GM15510 (cell line): ENCODE measurements around the gene ARHGAP45.

Experiments
- POLR2A ChIP-seq: IDR thresholded peaks from 3 replicates; pipeline ENCODE4 v1.6.1; 2011; ENCODE audit warnings: borderline replicate concordance; ENCODE audit not compliant: insufficient read length; ENCODE audit errors: extremely low read depth

ARHGAP45 gene

GRCh38 chr19:1057176-1057855, 9.7 kb upstream of the ARHGAP45 start:
- TF ChIP-seq POLR2A, result no peak

- no peak for TF ChIP-seq POLR2A
Measured at GRCh38 chr19:1058112-1058511, 8.9 kb upstream of the ARHGAP45 start.

DNA sequence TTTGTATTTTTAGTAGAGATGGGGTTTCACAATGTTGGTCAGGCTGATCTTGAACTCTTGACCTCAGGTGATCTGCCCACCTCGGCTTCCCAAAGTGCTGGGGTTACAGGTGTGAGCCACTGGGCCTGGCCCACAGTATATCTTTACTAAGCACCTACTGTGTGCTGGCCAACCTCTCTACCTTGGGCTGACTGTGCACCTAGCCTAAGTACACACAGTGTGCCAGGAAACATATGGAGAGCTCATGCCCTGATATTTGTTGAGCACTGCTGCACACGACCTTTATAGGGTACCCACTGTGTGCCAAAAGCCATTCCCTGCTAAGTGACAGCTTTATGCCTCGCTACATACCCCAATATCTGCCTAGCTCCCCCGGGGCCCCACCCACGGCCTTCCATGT, 6.3 kb upstream of the ARHGAP45 start:
- no peak for TF ChIP-seq POLR2A

DNA sequence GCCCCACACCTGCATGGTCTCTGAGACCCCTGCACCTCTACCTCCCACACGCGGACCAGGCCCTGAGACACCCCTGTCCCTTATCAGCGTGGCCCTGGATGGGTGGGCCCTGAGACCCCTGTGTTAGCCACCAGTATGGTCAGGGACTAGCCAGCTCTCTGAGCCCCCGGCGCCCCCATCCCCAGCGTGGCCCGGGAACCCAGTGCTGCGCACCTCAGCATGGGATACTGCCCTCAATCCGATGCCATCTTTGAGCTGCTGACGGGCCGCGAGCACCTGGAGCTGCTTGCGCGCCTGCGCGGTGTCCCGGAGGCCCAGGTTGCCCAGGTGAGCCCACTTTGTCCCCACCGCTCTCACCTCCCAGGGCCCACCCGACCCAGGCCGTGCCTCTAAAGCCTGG, 5.0 kb upstream of the ARHGAP45 start:
- no peak for TF ChIP-seq POLR2A

DNA sequence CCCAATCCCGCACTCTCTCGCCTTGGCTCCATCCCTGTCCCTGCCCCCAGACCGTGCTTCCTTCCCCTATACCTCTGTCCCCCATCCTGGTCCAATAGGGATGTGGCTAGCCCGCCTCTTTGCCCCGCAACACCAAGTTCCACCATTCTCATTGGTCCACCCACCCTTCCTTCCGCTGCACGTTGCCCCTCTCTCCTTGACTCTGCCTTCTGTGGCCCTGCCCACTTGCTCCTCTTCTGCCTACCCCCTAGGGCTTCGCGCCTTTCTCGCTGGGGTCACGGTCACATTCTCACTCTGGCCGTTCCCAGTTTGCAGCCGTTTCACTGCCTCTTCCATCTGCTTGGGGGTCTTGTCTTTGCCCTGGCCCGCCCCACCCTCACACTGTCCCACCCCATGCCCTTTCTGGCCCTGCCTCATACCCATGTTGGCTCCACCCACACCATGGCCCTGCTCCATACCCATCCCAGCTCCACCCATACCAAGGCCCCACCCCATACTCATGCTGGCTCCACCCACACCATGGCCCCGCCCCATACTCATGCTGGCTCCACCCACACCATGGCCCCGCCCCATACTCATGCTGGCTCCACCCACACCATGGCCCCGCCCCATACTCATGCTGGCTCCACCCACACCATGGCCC, 4.5 kb upstream of the ARHGAP45 start:
- TF ChIP-seq POLR2A, result no peak

- TF ChIP-seq POLR2A, result no peak
Measured at GRCh38 chr19:1063030-1063908, 3.7 kb upstream of the ARHGAP45 start.

DNA sequence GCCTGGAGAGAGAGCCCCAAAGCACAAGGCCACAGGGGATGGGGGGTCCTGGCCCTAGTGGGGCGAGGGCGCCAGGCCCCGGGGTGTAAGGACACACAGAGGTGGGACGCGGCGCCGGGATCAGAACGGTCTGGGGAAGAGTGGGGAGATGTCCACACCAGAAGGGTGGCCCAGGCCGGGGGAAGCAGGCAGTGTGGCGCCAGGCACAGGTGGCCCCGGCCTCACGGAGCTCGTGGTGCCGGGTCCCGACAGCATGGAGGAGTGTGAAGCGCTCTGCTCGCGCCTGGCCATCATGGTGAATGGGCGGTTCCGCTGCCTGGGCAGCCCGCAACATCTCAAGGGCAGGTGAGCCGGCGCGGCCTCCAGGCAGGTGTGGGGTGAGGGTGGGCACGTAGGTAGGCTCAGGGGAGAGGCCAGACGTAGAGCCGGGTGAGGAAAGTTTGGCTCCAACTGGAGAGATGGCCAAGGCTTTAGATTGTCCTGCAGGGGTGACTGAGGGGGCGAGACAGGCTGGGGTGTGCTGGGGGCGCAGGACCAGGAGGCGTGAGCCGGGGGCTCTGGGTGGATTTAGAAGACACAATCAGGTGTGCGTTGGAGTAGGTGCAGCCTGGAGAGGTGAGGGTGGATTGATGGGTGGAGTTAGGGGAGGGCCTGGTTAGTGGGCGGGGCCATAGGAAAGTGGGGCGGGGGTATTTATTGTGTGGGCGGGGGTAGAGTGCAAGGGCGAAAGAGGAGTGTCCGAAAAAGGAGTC, 2.9 kb upstream of the ARHGAP45 start:
- no peak for TF ChIP-seq POLR2A

GRCh38 chr19:1064661-1065605, 2.0 kb upstream of the ARHGAP45 start:
- TF ChIP-seq POLR2A, result no peak

DNA sequence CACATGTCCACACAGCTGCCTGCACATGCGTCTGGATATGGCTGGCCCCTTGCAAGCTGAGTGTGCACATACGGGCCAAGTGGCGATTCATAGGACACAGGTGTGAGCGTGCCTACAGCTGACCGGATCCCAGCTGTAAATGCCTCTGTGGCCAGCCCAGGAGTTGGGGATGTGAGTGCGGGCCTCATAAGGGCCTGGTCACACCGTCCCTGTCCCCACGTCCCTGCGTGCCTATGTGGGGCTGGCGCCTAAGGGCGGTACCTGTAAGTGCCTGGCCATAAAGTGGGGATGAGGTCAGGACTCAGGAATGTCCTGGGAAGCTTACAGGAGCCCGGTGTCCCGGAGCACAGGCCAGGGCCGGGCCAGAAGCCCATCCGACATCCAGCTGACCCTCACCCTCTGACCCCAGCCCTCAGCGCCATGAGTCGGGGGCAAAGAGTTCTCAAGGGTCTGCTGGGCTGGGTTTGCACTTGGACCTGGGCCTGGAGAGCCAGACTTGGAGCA, 1.3 kb upstream of the ARHGAP45 start:
- no peak for TF ChIP-seq POLR2A

- no peak for TF ChIP-seq POLR2A
Measured at GRCh38 chr19:1066251-1066747, 668 bp upstream of the ARHGAP45 start.

DNA sequence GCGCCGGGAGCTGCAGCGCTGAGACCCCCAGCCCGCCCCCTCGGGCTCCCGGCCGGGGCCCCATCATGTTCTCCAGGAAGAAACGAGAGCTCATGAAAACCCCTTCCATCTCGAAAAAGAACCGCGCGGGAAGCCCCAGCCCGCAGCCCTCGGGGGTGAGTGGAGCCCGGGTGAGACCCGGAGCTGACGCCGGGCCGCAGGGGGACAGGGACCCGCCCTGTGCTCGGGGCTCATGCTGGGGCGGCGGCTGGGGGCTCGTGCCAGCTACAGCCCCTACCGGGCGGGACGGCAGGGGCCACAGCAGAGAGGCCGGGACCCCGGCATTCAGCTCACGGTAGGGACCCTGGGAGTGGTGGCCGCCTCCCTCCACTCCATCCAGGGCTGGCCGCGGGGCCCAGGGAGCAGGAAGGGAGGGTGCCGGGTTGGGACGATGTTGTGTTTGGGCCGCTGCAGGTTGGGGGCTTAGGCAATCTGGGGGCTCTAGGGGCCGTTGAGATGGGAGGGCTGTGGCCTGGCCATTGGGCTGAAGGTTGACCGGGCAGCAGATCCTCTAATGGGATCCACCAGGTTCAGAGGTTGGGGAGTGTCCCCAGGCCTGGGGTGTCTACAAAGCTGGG, 482 bp downstream of the ARHGAP45 start:
- TF ChIP-seq POLR2A, result no peak

DNA sequence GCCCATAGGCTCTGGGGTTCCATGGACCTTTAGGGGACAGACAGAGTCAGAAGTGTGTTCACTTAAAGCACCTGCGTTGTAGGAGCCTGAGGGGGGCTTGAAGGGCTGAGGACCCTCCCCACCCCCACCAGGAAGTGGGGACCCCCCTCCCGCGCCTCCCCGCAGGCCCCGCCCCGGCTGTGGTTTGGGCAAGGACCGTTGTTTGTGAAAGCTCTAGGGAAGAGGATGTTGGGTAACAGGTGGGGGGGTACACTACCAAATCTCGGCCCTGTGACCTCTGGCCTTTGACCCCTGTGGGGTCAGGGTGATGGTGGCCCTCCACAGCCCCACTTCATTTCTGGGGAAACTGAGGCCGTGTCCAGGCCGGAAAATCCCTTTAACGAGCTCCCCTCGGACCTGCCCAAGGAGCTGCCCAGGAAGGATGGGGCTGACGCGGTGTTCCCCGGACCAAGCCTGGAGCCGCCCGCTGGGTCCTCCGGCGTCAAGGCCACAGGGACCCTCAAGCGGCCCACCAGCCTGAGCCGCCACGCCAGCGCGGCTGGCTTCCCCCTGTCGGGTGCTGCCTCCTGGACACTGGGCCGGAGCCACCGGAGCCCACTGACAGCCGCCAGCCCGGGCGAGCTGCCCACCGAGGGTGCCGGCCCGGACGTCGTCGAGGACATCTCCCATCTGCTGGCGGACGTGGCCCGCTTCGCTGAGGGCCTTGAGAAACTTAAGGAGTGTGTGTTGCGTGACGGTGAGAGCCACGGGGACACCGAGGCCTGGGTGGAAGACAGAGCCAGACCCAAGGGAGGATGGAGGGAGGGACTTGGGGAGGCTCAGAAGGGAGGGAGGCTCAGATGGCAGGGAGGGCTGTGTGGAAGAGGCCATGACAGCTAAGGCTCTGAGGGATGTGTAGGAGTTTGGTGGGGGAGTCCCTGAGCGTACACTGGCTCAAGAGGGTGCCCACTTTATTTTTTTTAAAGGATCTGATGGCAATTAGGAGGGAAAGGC, 1.3 kb downstream of the ARHGAP45 start:
- no peak for TF ChIP-seq POLR2A

GRCh38 chr19:1069009-1069779, 2.2 kb downstream of the ARHGAP45 start:
- peak; percentile 44 for TF ChIP-seq POLR2A
